Measurements from ENCODE around the gene PTTG1IP.

PTTG1IP gene

DNA sequence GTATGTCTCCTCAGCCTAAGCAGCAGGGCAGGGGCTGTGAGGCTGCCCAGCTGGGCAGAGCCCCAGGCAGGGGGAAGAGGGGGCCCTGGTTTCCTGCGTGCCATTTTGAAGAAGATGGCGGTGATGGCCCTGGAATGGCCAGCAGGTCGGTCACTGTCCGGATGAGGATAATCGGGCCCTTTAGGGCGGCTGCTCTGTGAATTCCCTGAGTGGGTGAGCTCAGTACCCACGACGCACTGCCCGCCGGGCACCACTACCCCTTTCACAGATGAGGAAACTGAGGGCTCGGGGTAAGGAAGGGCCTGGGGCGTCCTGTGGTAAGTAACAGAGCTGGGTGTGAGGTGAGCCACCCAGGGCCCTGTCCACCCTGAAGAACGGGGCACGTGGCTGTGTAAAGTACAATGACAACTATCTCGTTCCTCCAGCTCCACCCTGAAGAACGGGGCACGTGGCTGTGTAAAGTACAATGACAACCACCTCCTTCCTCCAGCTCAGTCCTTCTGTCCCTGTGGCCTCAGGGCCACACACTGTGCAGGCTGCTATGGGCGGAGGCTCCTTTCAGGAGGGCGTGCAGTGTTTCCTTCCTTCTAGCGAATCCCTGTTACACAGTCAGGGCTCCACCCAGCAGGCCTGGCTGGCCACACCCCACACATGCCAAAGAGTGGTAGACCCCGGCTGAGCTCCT lies 24.0 kb upstream of the PTTG1IP start:
- DNase-seq (ENCODE audit: low read depth in 2 of 3, low spot score in 1 of 3): no peak

- DNase-seq (ENCODE audit: low read depth in 2 of 3, low spot score in 1 of 3): no peak
These were observed 23.2 kb upstream of the PTTG1IP start for GRCh38 chr21:44896561-44897286.

DNA sequence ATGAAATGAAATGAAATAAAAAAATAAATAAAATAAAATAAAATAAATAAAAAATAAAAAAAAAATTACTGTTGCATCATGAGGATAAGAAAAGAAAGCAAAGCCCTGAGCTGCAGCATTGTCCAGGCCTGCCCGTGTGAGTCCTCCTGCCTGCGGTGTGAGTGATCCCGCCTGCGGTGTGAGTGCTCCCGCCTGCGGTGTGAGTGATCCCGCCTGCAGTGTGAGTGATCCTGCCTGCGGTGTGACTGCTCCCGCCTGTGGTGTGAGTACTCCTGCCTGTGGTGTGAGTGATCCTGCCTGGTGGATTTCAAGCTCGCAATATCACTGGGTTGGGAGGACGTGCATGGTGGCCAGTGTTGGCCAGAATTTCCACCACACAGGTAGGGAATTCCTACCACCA lies 22.4 kb upstream of the PTTG1IP start:
- no peak for DNase-seq (ENCODE audit: low read depth in 2 of 3, low spot score in 1 of 3)

GRCh38 chr21:44894687-44895302 lies 21.3 kb upstream of the PTTG1IP start:
- DNase-seq (ENCODE audit: low read depth in 2 of 3, low spot score in 1 of 3): no peak

DNA sequence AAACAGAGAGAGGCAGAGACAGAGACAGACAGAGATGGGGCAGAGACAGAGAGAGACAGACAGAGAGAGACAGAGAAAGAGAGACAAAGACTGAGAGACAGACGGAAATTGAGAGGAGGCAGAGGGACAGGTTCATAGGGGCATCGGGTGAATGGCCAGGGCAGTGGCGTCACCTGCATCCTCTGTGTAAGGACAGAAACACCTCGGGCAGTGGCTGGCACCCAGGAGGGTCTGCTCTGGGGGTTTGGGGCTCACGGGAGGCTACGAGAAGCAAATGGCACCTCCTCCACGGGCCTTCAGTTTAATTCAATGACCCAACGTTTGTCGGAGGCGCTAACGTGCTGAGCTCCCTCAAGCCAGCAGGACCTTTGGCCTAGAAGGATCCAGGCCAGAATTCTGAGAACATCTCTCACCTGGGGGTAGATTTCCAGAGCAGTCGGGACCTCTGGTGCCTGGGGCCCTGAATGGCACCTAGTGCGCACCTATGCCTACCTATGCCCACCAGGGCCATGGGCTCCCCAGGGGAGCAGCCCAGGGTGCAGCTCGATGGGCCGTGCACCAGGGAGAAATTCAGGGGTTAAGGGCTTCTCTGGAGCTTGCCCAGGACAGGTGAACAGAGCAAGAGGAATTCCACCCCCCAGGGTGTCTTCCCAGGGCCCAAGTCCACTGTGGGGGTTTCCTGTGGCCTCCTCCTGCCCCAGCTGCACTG lies 20.6 kb upstream of the PTTG1IP start:
- DNase-seq (ENCODE audit: low read depth in 2 of 3, low spot score in 1 of 3): no peak

DNA sequence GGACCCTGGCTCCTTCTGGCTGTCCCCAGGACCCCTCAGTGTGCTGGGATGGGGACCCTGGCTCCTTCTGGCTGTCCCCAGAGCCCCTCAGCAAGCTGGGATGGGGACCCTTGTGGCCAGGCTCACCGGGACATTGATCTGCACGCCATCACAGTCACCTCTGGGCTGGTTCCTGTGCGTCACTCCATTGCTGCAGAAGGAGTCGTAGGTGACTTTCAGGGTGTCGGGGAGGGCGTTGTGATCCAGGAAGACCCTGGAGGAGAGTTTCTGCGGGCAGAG lies 19.7 kb upstream of the PTTG1IP start:
- no peak for DNase-seq (ENCODE audit: low read depth in 2 of 3, low spot score in 1 of 3)

DNA sequence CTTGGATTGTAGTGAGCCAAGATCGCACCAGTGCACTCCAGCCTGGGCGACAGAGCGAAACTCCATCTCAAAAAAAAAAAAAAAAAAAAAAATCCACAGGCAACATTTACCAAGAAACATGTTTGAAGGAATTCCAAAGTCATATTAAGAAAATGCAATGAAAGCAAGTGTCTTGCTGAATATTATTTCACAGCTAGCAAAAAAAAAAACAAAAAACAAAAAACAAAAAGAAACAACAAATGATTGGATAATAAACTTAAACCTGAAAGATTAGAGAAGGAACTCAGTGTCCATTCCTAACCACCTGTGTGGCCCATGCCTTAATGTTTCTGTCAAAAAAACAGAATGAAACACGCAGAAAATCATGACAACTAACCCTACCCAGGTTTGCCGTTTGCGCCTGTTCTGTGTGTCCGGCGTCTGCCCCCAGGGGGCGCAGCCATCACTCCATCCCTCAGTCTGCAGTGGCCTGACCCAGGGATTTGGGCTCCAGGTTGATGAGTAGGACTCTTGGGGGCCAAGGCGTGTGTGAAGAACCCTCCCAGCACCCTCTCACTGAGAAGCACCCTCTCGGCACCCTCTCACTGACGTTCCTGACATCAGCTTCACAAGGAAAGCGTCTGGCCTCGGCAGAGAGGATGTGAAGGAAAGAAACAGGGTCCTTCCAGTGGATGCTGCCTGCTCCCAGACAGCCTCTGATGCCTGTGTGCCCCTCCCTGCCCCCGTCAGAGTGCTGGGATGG lies 19.2 kb upstream of the PTTG1IP start:
- peak; percentile 65 to 78 (median 74) for DNase-seq (ENCODE audit: low read depth in 2 of 3, low spot score in 1 of 3)

DNA sequence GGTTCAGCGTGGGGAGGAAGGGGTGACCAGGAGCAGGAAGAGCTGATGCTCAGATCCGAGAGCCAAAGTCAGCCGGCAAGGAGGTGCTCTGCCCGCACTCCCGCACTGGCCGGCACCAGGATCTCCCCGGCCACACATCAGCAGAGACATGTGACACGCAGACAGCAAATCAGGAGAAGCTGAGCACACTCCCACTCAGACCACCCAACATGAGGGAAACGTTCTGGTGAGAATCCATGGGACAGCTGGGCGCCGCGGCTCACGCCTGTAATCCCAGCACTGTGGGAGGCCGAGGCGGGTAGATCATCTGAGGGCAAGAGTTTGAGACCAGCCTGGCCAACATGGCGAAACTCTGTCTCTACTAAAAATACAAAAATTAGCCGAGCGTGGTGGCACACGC lies 18.6 kb upstream of the PTTG1IP start:
- no peak for DNase-seq (ENCODE audit: low read depth in 2 of 3, low spot score in 1 of 3)

- DNase-seq (ENCODE audit: low read depth in 2 of 3, low spot score in 1 of 3): no peak
These were observed 18.1 kb upstream of the PTTG1IP start for GRCh38 chr21:44891631-44892031.

GRCh38 chr21:44890961-44891541 lies 17.6 kb upstream of the PTTG1IP start:
- DNase-seq (ENCODE audit: low read depth in 2 of 3, low spot score in 1 of 3): no peak

DNA sequence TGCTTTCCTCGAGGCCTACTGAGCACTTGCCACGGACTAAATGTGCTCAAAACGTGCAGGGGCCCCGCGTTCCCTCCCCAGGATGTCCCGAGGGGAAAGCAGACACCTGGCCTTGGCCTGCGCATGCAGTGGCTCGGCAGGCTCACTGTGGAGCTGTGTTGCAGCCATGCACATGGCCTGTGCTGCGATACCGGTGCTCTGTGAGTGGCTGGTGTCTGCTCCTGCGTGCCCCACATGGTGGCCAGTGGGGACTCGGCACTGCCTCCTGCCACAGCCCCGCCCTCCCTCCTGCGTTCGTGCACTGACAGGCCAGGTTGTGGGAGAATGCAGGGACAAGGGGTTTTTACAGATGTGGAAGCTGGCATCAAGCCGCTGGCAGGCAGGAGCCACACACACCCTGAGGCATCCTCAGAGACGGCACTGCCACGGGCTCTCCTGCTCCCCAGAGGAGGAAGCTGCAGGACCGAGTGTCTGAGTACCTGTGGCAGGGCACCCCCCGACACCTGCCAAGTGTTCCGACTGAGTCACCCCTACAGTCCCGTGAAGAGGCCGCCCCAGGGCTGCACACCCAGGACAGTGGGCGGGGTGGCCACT lies 16.9 kb upstream of the PTTG1IP start:
- no peak for DNase-seq (ENCODE audit: low read depth in 2 of 3, low spot score in 1 of 3)

DNA sequence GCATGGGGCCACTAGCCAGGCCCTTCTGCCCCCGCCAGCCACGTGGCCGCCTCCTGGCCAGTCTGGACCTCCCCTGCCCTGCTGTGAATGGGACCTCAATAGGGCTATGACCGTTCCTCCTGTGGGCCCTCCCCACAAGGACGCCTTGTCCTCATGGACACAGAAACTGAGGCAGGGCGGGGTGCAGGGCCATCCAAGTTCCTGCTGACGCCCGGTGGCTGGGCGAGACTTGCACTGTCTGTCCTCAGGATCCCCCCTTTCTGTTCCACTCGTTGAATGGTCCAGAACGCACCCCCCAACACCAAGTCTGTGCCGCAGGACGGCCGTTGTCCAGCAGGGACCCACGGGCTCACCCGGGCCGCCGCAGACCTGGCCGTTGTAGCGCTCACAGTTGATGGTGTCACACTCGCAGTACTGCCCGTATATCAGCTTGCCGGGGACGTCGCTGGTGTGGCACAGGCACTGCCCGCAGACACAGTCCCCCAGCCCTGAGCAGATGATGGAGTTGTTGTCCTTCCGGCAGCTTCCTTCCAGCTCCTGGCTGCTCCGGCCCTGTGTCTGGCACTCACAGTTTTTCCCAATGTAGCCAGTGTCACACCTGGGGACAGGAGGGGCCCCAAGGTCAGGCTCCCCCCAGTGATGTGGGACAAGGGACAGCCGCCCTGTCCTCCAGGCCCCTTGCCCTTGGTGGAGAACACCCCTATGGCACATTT lies 16.3 kb upstream of the PTTG1IP start:
- DNase-seq (ENCODE audit: low read depth in 2 of 3, low spot score in 1 of 3): no peak

- DNase-seq (ENCODE audit: low read depth in 2 of 3, low spot score in 1 of 3): no peak
These were observed 15.4 kb upstream of the PTTG1IP start for GRCh38 chr21:44888581-44889550.

GRCh38 chr21:44887807-44888580 lies 14.5 kb upstream of the PTTG1IP start:
- DNase-seq (ENCODE audit: low read depth in 2 of 3, low spot score in 1 of 3): no peak

DNA sequence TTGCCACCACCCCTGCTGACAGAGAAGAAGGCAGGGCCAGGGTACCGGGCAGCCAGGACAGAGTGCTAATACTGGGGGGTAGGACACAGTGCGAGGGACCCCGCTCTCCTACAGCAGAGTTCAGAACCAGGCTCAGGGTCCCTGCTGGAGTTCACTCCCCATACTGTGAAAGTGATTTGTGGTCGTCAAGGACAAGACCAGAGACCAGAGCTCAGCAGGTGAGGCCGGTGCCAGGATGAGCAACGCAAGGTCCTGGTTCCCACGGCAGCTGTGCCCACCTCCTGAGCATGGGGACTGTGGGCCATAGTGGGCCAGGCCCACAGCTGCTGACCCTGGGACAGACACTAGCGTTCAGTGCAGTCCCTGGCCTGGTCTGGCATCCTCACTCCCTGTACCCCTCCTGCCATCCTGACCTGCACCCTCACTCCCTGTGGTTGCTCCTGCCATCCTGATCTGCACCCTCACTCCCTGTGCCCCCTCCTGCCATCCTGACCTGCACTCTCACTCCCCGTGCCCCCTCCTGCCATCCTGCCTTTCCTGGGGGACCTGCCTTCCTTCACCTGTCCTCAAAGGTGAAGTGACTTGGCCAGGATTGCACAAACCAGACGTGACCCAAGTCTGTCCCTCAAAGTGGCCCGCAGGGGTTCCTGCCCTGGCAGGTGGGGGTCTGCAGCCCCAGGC lies 13.8 kb upstream of the PTTG1IP start:
- no peak for DNase-seq (ENCODE audit: low read depth in 2 of 3, low spot score in 1 of 3)

DNA sequence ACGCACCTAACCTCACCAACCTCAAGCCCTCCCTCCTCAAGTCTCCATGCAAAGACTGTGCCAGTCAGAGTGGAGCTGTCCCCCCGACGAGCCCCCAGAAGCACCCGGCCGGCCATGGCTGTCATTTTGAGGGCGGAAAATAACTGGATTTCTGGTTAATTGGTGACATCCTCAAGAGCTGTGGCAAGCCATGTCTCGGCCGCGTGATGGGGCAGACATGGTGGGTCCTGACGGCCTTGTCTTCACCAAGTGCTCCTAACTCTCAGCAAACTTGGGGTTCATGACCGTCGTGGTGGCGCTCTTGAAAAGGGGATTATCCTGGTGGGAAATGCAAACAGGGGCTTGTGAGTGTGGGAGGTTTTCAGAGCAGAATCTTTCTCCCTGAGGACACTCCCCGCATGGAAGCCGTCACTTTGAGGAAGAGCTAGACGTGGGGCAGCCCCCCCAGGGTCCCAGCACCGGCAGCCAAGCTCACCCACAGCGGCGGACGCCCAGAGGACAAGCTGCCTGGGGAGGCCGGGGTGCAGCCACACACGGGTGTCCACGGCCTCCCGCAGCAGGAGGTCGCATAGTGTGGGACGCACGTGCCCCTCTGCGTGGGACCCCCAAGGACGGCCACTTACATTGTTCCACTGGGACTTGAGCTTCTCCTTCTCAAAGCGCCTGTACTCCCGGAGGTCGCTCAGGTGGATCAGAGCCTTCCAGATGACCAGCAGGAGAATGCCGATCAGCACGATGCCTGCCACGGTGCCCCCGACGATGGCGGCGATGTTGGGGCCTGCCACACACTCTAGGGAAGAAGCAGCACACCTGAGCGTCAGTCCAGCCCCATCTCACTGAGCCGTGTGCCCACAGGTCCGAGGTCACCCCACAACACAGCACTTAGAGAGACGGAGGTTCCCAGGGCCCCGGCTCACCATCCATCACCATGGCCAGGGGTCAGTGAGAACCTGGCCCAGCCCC lies 12.9 kb upstream of the PTTG1IP start:
- DNase-seq (ENCODE audit: low read depth in 2 of 3, low spot score in 1 of 3): no peak

Data from stimulated activated CD4-positive, alpha-beta T cell treated with anti-CD3 and anti-CD28 coated beads, Interleukin-12 subunit alpha, Interleukin-12 subunit beta, amount 100 ng/mL, for 48 hours (primary cell).